ENCODE results near the gene MERTK. TPM values are rescaled to one million over a fixed set of nuclear protein-coding genes. Genes with fewer than 3 reads are reported as not detected.

The MERTK gene
- total and polyA plus RNA-seq, 9 donors: 8.3 to 21.9 (median 13.7) TPM

GRCh38 chr2:112055730-112056625 lies 157.6 kb downstream of the MERTK start:
- H3K27me3 ChIP-seq: no peaks in the 10 kb centered on the region
- 0 to 1% (median 0%) methylated on average over 41 to 42 of the region's 42 CpGs for WGBS, 3 donors
- intact Hi-C loops (cut with DNase I): loop anchor here in 1 of 4 donors (10.0 kb wide), 1 partner anchor 199 kb away; the partner anchor contains the start of gene ZC3H8

DNA sequence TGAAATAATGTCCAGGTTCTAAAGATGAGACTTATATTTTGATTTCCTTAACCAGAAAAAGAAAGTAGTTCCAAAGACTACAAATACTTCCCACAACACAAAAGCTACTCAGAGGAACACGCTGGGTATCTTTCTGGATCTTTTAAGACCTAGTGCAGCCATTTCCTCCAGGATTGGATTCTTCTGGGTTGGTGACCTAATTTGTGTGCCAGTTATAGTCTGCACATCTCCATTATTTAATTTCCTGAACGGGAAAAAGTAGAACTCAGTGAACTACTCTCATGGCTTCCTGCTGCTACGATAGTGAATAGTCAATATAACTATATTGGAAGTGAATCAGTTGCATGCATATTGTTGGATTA lies 158.2 kb downstream of the MERTK start:
- H3K4me1 ChIP-seq (ENCODE audit: insufficient read depth): peaks cover 8% of the 10 kb centered on the region
- 1 to 11% (median 6%) methylated on average over 3 of the region's 3 CpGs for WGBS, 3 donors
- H3K4me3 ChIP-seq: no peak overlapping the region
- no peak for DNase-seq
- no peak for TF ChIP-seq EP300 (IDR thresholded peaks at IDR 0.05)
- TF ChIP-seq, protein P1, sequence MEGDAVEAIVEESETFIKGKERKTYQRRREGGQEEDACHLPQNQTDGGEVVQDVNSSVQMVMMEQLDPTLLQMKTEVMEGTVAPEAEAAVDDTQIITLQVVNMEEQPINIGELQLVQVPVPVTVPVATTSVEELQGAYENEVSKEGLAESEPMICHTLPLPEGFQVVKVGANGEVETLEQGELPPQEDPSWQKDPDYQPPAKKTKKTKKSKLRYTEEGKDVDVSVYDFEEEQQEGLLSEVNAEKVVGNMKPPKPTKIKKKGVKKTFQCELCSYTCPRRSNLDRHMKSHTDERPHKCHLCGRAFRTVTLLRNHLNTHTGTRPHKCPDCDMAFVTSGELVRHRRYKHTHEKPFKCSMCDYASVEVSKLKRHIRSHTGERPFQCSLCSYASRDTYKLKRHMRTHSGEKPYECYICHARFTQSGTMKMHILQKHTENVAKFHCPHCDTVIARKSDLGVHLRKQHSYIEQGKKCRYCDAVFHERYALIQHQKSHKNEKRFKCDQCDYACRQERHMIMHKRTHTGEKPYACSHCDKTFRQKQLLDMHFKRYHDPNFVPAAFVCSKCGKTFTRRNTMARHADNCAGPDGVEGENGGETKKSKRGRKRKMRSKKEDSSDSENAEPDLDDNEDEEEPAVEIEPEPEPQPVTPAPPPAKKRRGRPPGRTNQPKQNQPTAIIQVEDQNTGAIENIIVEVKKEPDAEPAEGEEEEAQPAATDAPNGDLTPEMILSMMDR (IDR thresholded peaks at IDR 0.05): no peak
- TF ChIP-seq POLR2A (IDR thresholded peaks at IDR 0.05): no peak
- H3K36me3 ChIP-seq: no peaks in the 10 kb centered on the region
- H3K9me3 ChIP-seq: no peaks in the 10 kb centered on the region
- intact Hi-C loops (cut with DNase I): loop anchor here in 1 of 4 donors (10.0 kb wide), 1 partner anchor 198 kb away; the partner anchor contains the start of gene ZC3H8
- H3K27ac ChIP-seq: peak overlapping the region; percentile 23 to 94
- no peaks in the 10 kb centered on the region for H3K27me3 ChIP-seq

More at GRCh38 chr2:112055730-112056625, 157.6 kb downstream of the MERTK start:
- Histone ChIP-seq H3K4me3 (peak overlapping the region; percentile 86), H3K9me3 (no peaks in the 10 kb centered on the region), H3K27ac (peak overlapping the region; percentile 54 to 94), H3K4me1 (ENCODE audit: insufficient read depth) (peaks cover 8% of the 10 kb centered on the region), H3K36me3 (no peaks in the 10 kb centered on the region)
- peak; percentile 61 to 80 (median 67) for DNase-seq
- TF ChIP-seq, protein P1 (IDR thresholded peaks at IDR 0.05): no peak
- peak; percentile 17 for TF ChIP-seq EP300 (IDR thresholded peaks at IDR 0.05)

DNA sequence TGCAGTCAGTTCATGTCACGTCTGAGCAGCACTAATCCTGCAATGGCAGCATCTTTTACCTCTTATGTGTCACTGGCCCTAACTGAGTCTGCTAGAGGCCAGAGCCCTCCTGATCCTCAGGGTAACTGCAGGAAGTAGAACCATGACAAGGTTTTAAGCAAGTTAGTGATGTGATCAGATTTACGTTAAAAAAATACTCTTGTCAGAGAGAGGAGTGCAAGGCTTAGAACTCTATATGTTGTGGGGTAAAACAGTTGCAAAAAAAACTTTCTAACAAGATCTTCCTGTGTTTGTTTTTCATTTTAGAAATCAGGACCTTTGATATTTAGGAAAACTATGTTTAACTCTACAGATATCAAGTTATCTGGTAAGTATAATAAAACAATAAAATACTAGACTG lies 161.3 kb downstream of the MERTK start:
- peaks cover 6% of the 10 kb centered on the region for H3K4me1 ChIP-seq (ENCODE audit: insufficient read depth)
- intact Hi-C loops (cut with DNase I): loop anchor here in 1 of 4 donors (10.0 kb wide), 1 partner anchor 195 kb away; the partner anchor contains the start of gene ZC3H8
- H3K9me3 ChIP-seq: no peaks in the 10 kb centered on the region
- DNase-seq: no peak
- TF ChIP-seq, protein P1 (IDR thresholded peaks at IDR 0.05): no peak
- no peak for TF ChIP-seq EP300 (IDR thresholded peaks at IDR 0.05)
- TF ChIP-seq POLR2A (IDR thresholded peaks at IDR 0.05): no peak
- no peaks in the 10 kb centered on the region for H3K27me3 ChIP-seq
- H3K4me3 ChIP-seq: no peak overlapping the region
- no peaks in the 10 kb centered on the region for H3K36me3 ChIP-seq
- 81 to 90% (median 88%) methylated on average over 2 of the region's 2 CpGs for WGBS, 3 donors
- no peak overlapping the region for H3K27ac ChIP-seq

GRCh38 chr2:112061299-112061698 lies 162.9 kb downstream of the MERTK start:
- Histone ChIP-seq H3K9me3 (no peaks in the 10 kb centered on the region), H3K27me3 (no peaks in the 10 kb centered on the region), H3K4me3 (no peak overlapping the region), H3K36me3 (no peaks in the 10 kb centered on the region), H3K4me1 (ENCODE audit: insufficient read depth) (peaks cover 6% of the 10 kb centered on the region), H3K27ac (no peak overlapping the region)
- TF ChIP-seq EP300 (IDR thresholded peaks at IDR 0.05) (no peak), POLR2A (IDR thresholded peaks at IDR 0.05) (no peak)
- TF ChIP-seq, protein P1 (IDR thresholded peaks at IDR 0.05): no peak
- DNase-seq: no peak
- WGBS, 3 donors: 87 to 94% (median 92%) methylated on average over 1 of the region's 1 CpG
- intact Hi-C loops (cut with DNase I): no loop called here

Data from ovary (tissue), 9 donors.